Hepatocyte (in vitro differentiated cells): ENCODE results near the gene HIPK3. TPM values are rescaled to one million over a fixed set of nuclear protein-coding genes. Genes with fewer than 3 reads are reported as not detected.

Source experiments
- DNase-seq: peaks from one replicate; pipeline ENCODE4 v3.0.0-alpha.2; 2016; ENCODE audit warnings: low spot score
- H2AFZ ChIP-seq: fragments of 200-600 bp; sonication (generic); 2 replicates; pipeline ENCODE4 v1.6.0; 2016; ENCODE audit warnings: antibody characterized with exemption, mild to moderate bottlenecking
- H3K27ac ChIP-seq: fragments of 200-600 bp; sonication (generic); 2 replicates; pipeline ENCODE4 v1.5.1; 2016; ENCODE audit warnings: mild to moderate bottlenecking
- H3K27me3 ChIP-seq: fragments of 200-600 bp; sonication (generic); 2 replicates; pipeline ENCODE4 v1.6.1; 2016
- H3K36me3 ChIP-seq: fragments of 200-600 bp; sonication (generic); replicated peaks from 2 replicates; pipeline ENCODE4 v1.5.1; 2016; ENCODE audit warnings: low read depth; ENCODE audit not compliant: insufficient read depth
- H3K4me1 ChIP-seq: fragments of 200-600 bp; sonication (generic); 2 replicates; pipeline ENCODE4 v1.5.1; 2016; ENCODE audit warnings: mild to moderate bottlenecking, moderate library complexity; ENCODE audit not compliant: insufficient read depth
- H3K4me2 ChIP-seq: fragments of 200-600 bp; sonication (generic); 2 replicates; pipeline ENCODE4 v1.6.0; 2016
- H3K4me3 ChIP-seq: fragments of 200-600 bp; sonication (generic); 2 replicates; pipeline ENCODE4 v1.5.1; 2016; ENCODE audit warnings: mild to moderate bottlenecking
- H3K79me2 ChIP-seq: fragments of 200-600 bp; sonication (generic); 2 replicates; pipeline ENCODE4 v1.6.0; 2017; ENCODE audit warnings: mild to moderate bottlenecking
- H3K9me2 ChIP-seq: fragments of 200-600 bp; sonication (generic); replicated peaks from 2 replicates; pipeline ENCODE4 v1.6.0; 2017; ENCODE audit warnings: mild to moderate bottlenecking; ENCODE audit not compliant: insufficient read depth
- H3K9me3 ChIP-seq: fragments of 200-600 bp; sonication (generic); 2 replicates; pipeline ENCODE4 v1.5.1; 2016; ENCODE audit warnings: low read depth, mild to moderate bottlenecking
- H4K20me1 ChIP-seq: fragments of 200-600 bp; sonication (generic); 2 replicates; pipeline ENCODE4 v1.6.0; 2016; ENCODE audit warnings: mild to moderate bottlenecking; ENCODE audit not compliant: insufficient read depth, poor library complexity, severe bottlenecking
- CTCF ChIP-seq: fragments of 200-600 bp; sonication (generic); IDR thresholded peaks from 2 replicates; pipeline ENCODE4 v1.5.1; 2016; ENCODE audit warnings: antibody characterized with exemption, mild to moderate bottlenecking; ENCODE audit not compliant: poor library complexity
- EZH2 ChIP-seq: fragments of 200-600 bp; sonication (generic); IDR thresholded peaks from 2 replicates; pipeline ENCODE4 v1.6.1; 2016; ENCODE audit warnings: antibody characterized with exemption, mild to moderate bottlenecking, borderline replicate concordance
- EZH2phosphoT487 ChIP-seq: fragments of 200-600 bp; sonication (generic); IDR thresholded peaks from one replicate; pipeline ENCODE4 v1.6.1; 2018; ENCODE audit warnings: antibody characterized with exemption, mild to moderate bottlenecking, low read depth, moderate library complexity; ENCODE audit not compliant: unreplicated experiment, severe bottlenecking
- WGBS: methylation state at CpG from one replicate; pipeline ENCODE4 v1.1.6; 2016; ENCODE audit warnings: low lambda C conversion rate; ENCODE audit errors: missing lambda C conversion rate; 5-methylcytosine and 5-hydroxymethylcytosine counted together
- polyA plus RNA-seq: library from polyadenylated mRNA; unstranded; fragments of >200 nt; fragmentation: Nextera tagmentation; extraction: Ambion mirVana; gene quantifications from 2 replicates; pipeline ENCODE4 v1.2.1, GENCODE V29; 2016
- total RNA-seq: library from RNA; depleted of rRNA; stranded (reverse); fragments of >200 nt; gene quantifications from 2 replicates; pipeline ENCODE4 v1.2.3, GENCODE V29; 2014

HIPK3 gene
- total and polyA plus RNA-seq, 2 experiments from 2014 or later: 25.0 to 123 TPM

DNA sequence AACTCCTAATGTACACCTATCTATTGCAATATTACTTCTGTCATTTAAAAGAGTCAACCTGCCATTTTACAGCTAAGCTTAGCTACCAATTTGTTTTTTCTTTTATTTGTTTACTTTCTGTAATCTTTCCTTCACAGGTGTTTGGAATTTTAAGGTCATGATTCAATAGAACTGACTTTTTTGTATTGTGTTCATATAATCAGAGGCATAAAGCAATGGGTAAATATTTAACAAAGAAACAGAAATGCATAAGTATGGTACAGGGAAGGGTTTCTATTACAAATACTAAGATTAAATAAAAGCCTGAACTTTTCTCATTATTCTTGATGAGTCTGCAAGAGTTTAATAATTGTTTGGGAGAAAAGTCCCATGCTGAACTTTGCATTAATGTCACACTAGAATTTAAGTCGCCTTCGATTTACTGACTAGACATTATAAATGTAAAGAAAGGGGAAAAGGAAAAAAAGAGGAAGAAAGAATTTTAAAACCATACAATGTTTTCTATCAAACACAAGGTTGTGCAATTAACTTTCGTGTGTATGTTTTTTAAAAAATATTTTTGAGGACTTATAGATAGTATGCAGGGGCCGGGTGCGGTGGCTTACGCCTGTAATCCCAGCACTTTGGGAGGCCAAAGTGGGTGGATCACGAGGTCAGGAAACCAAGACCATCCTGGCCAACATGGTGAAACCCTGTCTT lies 35.0 kb upstream of the HIPK3 start:
- H3K36me3 ChIP-seq: no peaks in the 10 kb centered on the region
- no peak for DNase-seq
- no peaks in the 10 kb centered on the region for H3K4me1 ChIP-seq
- H4K20me1 ChIP-seq: no peaks in the 10 kb centered on the region
- no peak overlapping the region for H3K4me2 ChIP-seq
- H3K27me3 ChIP-seq: no peaks in the 10 kb centered on the region
- no peak overlapping the region for H3K4me3 ChIP-seq
- TF ChIP-seq EZH2phosphoT487 (no peak), EZH2 (no peak), CTCF (no peak)
- H3K9me2 ChIP-seq: no peaks in the 10 kb centered on the region
- H2AFZ ChIP-seq: no peak overlapping the region
- H3K9me3 ChIP-seq: no peaks in the 10 kb centered on the region
- no peaks in the 10 kb centered on the region for H3K79me2 ChIP-seq
- H3K27ac ChIP-seq: no peak overlapping the region
- WGBS: 88% methylated on average over 7 of the region's 7 CpGs

DNA sequence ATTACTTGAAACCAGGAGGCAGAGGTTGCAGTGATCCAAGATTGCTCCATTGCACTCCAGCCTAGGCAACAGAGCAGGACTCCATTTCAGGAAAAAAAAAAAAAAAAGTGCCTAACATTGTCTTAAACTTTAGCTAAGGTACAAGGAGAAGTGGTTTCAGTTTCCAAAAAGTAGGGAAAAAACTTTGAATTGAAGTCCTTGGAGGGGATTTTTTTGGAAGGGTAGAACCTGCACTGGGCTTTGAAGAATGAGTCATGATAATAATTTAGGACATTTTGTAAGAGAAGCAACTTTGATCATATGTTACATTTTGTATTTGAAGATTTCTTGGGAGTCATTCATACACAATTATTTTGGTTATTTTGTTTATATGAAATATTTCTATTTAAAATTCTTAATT lies 31.8 kb upstream of the HIPK3 start:
- H3K9me3 ChIP-seq: no peaks in the 10 kb centered on the region
- no peak overlapping the region for H3K27ac ChIP-seq
- TF ChIP-seq EZH2phosphoT487 (no peak), EZH2 (no peak), CTCF (no peak)
- H3K4me3 ChIP-seq: no peak overlapping the region
- no peaks in the 10 kb centered on the region for H3K27me3 ChIP-seq
- H4K20me1 ChIP-seq: no peaks in the 10 kb centered on the region
- no peak overlapping the region for H2AFZ ChIP-seq
- no peaks in the 10 kb centered on the region for H3K36me3 ChIP-seq
- no peaks in the 10 kb centered on the region for H3K79me2 ChIP-seq
- DNase-seq: no peak
- H3K4me1 ChIP-seq: no peaks in the 10 kb centered on the region
- no peaks in the 10 kb centered on the region for H3K9me2 ChIP-seq
- no peak overlapping the region for H3K4me2 ChIP-seq

DNA sequence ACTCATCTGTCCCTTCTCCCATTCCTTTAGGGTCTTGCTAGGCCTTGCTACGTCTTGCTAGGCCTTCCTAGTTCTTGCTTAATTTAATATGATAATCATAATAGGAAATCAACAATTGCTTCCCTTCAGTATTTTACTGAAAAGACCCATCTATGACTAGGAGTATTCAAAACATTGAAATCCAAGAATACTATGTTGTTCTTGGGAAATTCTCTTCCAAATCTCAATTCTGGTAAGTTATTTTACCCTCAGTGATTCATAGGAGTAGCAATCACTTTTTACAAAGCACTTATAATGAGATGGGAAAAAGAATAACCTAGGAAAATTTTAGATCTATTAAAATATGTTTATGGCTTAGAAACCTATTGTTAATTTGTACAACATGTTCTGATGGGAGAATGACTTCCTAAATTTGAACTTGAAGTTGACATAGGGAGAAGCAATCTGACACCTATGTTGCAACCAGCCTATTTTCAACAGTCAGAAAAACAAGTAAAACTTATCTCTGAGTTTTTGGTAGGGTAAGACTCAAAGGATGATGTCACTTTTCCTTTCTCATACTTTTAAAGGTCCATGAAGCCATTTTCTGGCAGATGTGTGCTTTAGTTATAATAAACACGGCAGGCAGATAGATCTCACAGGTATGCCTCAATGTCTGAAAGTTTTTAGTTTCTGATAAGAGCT lies 29.5 kb upstream of the HIPK3 start:
- H3K4me1 ChIP-seq: no peaks in the 10 kb centered on the region
- no peaks in the 10 kb centered on the region for H4K20me1 ChIP-seq
- no peaks in the 10 kb centered on the region for H3K36me3 ChIP-seq
- H3K27me3 ChIP-seq: no peaks in the 10 kb centered on the region
- TF ChIP-seq EZH2phosphoT487 (no peak), EZH2 (no peak), CTCF (no peak)
- DNase-seq: no peak
- no peak overlapping the region for H3K4me3 ChIP-seq
- H3K4me2 ChIP-seq: no peak overlapping the region
- no peak overlapping the region for H2AFZ ChIP-seq
- no peaks in the 10 kb centered on the region for H3K9me2 ChIP-seq
- H3K27ac ChIP-seq: no peak overlapping the region
- no peaks in the 10 kb centered on the region for H3K79me2 ChIP-seq
- H3K9me3 ChIP-seq: no peaks in the 10 kb centered on the region
- WGBS: 80% methylated on average over 2 of the region's 2 CpGs
